GM18517 (cell line): ENCODE results near the gene GZMM.

Experiments
- ATAC-seq: cut with Tn5 transposase; IDR thresholded peaks from one replicate; pipeline ENCODE4 v1.9.1; 2021; ENCODE audit warnings: mild to moderate bottlenecking, moderate library complexity; ENCODE audit not compliant: unreplicated experiment

GZMM gene

DNA sequence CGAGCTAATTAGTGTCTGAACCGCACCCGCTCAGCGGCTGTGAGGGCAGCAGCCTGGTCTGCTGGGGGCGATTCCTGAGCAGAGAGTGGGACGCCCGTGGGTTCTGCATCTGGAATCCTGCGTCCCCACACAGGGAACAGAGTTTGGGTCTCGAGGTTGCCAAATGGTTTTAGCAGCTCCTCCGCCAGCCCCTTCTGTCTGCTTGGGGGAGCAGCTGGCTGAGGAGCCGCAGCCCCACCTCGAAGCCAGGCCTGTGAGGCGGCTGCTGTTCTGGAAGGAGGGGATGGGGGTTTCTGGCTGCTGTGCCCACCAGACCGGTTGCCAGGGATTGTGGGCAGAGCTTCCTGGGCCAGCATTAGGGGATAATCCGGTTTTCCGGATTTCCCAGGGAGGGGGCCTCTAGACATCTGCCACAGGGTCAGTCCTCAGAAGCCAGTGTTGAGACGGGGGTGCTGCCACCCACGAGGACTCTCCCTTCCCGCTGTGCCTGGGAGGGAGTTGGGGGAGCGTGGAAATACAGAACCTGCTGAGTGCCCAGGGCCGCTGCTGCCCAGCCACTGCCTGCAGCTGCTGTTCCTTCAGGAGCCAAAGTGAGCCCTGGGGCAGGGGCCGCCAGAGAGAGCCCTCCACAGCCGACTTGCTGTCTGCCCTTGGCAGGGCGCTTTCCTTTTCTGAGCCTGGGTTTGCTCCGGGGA lies 10.3 kb upstream of the GZMM start:
- no peak for ATAC-seq

DNA sequence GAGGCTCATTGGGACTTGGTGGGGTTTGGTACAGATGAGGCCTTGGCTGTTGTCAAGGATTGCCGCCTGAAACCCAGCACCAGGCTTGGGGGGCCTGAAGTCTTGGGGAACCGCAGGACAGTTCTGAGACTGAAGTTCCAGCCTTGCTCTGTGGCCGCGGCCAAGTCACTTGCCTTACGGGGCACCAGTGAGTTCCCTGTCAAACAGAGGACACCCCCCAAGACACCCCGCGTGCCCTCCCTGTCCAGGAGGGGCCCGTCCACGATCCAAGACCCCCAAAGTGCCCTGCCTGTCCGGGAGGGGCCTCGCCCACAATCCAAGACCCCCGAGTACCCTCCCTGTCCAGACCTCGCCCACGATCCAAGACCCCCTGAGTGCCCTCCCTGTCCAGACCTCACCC lies 9.8 kb upstream of the GZMM start:
- ATAC-seq = no peak

DNA sequence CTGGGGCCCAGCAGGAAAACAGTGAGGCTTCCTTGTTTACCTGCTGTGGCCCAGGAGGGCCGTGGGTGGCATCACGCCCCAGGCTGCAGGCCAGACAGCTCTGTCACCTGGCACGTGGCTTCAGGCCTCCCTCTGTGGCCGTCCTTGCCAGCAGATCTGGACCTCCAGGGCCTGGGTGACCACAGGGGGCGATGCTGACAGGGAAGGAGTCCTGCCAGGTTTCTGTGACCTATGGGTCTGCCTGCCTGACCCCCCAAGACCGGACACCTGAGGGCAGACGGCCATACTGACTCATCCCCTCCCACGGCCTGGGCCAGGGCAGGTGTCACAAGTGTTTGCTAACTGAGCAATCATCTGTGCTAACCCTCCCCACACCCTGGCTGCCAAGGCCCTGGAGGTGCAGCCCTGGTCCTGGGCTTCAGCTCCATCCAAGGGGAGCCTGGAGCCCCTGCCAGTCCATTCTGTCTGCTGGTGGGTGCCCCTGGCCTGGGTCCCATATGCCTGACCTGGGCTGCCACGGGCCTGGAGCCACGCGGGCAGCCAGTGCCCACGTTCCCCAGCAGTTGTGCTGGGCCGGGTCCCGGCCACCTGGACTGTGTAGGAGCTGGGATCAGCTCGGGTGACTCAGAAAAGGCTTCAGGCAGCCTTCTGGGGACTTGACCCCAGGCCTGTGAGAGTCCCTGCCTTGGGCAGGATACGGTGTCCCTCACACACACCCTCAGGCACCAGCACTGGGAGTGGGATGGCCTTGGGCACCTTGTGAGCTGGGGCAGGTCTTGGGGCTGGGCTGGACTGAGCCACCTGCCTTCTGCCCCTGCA lies 8.6 kb upstream of the GZMM start:
- ATAC-seq = no peak

DNA sequence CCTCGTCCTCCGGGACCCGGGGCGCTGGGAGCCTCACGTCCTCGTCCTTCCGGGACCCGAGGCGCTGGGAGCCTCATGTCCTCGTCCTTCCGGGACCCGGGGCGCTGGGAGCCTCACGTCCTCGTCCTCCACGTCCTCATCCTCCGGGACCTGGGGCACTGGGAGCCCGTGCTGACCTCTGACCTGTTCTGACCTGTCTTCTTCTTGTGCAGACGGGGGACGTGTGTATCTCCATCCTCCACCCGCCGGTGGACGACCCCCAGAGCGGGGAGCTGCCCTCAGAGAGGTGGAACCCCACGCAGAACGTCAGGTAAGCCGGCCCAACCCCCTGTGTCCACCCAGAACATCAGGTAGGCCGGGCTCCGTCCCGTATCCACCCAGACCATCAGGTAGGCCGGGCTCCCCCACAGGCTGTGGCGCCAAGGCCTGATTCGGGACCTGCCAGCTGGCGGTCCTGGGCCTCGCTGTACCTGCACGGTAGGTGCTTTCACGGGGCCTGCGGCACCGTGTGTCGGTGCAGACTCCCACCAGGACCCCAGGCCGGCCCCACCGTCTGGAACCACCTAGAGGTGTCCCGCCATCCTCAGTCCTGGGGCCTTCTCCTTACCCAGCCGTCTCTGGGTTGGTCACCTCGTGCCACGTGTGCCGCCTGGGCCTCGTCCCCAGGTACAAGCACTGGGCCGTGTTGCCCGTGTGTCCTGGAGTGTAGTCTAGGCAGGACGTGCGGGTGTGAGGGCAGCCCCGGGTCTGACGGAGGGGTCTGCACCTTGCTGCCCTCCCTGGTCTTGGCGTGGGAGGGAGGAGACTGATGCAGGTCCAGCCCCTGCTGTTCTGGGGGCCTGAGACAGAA lies 7.6 kb upstream of the GZMM start:
- no peak for ATAC-seq

DNA sequence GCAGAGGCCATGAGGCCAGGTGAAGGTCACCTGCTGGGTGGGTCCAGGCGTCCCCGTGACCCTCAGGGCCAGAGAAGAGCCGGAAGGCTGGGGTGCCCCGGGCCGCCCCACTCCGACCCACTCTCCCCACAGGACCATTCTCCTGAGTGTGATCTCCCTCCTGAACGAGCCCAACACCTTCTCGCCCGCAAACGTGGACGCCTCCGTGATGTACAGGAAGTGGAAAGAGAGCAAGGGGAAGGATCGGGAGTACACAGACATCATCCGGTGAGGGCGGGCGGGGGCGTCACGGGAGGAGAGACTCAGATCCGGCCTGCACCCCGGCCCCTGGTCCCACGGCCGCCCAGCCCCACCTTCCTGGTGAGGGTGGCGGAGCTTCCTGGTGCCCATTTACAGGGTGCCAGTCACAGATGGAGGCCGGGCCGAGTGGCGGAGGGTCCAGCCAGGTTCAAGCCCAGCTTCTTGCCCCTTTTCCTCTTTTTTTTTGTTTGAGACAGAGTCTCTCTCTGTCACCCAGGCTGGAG lies 6.9 kb upstream of the GZMM start:
- no peak for ATAC-seq

DNA sequence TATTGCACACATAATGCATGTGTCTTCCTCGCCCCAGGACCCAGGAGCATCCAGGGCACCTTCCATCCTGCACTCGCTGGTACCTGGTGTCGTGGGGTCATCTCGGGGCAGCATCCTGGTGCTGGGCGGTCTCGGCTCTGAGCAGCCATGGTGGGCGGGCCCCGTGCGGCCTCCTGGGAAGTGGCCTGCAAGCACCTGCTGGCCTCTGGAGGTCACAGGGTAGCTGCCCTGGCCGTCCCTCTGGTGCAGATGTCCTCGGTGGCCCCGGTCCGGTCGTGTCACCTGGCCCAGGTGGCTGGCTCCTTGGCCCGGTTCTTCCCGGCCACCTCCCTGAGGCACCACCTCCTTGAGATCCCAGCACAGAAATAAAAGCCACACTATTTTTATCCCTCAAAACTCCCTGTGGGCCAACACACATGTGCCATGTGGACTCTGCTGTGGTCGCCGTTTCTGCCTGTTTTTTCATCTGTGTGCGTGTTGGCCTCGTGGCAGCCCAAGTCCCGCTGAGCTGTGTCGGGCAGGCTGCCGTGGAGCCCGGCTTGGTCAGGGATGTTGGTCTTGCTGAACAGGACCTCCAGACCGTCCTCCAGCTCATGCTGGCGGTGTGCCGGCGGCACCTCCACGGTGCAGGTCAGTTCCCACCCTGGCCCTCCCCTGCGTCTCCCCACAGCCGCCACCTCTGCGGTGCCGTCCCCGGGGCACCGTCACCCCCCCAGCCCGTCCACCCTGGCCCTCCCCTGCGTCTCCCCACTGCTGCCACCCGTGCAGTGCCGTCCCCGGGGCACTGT lies 5.0 kb upstream of the GZMM start:
- ATAC-seq = no peak

DNA sequence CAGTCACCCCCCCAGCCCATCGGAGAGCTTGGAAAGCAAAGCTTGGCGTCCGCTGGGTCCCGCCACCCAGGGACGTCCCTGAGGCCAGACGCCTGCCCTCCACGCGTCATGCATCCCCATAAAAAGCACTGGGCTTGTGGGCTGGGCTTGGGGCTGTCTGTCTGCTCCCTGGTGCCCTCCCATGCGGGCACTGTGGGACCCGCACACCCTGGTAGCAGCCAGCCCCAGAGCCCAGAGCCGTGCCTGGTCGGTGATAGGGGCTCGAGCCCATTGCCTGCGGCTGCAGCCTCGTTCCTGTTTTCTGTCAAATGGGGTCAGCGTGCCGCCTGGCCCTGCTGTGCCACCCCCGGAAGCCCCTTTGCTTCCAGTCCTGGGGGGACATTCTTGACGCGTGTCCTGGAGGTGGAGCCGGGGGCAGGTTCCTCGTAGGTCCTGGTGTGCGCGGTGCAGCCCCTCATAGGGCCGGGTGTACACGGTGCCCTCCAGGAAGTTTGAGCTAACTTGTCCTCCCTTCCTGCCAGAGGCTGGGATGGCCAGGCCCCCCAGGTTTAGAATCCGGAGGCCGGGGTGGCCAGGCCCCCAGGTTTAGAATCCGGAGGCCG lies 4.3 kb upstream of the GZMM start:
- ATAC-seq = no peak

DNA sequence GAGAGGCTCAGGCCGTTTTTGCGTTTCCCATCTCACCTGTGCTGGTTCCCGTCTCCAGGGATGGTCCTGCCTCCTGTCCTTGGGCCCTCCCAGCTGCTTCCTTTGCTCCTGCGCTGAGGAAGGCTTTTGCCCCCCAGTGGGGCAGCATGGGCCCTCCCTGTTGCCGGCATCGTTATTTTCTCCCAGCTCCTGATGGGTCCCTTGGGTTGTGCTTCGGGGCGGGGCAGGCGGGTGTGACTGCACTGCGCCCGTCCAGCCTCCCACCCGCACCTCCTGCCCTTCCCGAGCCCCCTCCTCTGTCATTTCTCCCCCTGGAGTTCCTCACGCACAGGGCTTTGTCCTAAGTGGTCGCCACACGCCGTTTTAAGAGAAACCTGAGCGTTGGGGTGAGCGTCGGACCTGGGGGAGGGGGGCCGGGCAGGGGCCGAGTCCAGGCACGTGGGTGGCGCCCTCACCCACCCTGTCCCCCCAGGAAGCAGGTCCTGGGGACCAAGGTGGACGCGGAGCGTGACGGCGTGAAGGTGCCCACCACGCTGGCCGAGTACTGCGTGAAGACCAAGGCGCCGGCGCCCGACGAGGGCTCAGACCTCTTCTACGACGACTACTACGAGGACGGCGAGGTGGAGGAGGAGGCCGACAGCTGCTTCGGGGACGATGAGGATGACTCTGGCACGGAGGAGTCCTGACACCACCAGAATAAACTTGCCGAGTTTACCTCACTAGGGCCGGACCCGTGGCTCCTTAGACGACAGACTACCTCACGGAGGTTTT lies 2.8 kb upstream of the GZMM start:
- no peak for ATAC-seq

DNA sequence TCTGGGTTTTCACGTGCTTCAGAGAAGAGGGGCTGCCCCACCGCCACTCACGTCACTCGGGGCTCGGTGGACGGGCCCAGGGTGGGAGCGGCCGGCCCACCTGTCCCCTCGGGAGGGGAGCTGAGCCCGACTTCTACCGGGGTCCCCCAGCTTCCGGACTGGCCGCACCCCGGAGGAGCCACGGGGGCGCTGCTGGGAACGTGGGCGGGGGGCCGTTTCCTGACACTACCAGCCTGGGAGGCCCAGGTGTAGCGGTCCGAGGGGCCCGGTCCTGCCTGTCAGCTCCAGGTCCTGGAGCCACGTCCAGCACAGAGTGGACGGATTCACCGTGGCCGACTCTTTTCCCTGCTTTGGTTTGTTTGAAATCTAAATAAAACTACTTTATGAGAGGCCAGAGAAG lies 2.2 kb upstream of the GZMM start:
- no peak for ATAC-seq

DNA sequence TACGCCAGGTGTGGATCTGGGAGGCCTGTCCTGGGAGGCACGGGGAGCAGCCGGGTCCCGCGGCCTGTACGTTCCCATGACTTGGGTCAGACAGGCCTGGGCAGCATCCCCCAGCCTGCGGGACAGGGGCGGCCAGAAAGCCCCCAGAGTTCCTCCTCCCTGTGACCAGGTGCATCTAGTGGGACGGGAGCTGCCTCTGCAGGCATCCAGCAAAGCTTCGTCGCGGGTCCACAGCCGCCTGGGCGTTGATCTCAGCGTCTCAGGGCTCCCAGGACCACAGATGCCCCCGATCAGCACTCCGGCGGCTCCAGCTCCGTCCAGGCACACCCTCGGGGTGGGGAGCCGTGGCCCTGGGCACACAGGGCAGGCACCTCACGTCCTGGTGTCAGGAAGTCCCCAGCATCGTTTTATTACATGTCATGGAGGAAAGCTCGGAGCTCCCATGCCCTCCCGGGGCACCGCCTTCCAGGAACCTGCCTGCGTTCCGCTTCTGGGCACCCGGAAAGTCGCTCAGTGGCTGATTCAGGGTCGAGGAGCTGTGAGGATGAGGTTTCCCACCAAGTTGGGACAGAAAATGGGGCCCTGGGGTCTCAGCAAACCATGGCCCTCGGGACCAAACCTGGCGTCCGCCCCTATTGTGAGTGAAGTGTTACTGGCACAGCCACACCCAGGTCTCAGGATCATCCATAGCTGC lies 1.5 kb upstream of the GZMM start:
- ATAC-seq = no peak

DNA sequence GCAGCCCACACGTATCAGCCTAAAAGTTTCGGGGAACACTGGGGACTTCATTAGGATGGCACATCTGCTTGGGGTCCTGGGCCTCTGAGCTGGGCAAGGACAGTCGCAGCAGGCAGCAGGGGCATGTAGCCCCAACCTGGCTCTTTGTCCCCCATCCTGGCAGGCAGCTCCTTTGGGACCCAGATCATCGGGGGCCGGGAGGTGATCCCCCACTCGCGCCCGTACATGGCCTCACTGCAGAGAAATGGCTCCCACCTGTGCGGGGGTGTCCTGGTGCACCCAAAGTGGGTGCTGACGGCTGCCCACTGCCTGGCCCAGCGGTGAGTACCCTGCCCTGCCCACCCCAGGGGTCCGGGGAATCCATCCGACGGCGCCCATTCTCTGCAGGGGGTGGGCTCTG lies 3.3 kb downstream of the GZMM start:
- ATAC-seq = no peak

DNA sequence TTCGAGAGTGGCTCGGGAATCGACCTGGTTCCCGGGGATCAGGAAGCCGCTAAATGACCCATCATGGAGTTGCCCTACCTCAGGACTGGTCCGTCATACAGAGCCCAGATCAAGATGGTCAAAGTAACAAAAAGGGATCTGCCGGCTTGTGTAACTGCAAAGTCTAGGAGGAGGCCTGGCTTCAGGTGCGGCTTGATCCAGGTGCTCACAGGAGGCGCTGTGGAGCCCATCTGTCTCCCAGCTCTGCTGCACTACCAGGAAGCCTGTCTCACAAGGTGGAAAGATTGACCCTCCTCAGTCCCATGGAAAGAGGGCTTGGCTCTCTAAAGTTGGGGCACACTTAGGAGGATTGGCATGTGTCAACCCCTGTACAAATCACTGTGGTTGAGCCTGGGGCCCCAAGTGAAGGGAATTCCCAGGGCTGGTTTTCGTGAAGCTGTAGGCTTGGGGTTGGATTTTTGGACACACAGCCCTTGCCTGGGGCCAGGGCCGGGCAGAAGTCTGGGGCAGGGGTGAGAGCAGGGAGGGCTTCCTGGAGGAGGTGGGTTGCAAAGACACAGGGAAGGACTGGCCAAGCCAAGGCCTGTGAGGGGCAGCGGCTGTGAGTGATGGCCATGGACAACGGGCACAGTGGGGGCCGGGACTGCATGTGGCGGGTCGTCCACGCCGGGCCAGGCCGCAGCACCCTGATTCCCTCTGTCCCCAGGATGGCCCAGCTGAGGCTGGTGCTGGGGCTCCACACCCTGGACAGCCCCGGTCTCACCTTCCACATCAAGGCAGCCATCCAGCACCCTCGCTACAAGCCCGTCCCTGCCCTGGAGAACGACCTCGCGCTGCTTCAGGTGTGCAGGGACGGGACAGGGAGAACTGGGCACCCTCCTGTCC lies 4.2 kb downstream of the GZMM start:
- no peak for ATAC-seq

DNA sequence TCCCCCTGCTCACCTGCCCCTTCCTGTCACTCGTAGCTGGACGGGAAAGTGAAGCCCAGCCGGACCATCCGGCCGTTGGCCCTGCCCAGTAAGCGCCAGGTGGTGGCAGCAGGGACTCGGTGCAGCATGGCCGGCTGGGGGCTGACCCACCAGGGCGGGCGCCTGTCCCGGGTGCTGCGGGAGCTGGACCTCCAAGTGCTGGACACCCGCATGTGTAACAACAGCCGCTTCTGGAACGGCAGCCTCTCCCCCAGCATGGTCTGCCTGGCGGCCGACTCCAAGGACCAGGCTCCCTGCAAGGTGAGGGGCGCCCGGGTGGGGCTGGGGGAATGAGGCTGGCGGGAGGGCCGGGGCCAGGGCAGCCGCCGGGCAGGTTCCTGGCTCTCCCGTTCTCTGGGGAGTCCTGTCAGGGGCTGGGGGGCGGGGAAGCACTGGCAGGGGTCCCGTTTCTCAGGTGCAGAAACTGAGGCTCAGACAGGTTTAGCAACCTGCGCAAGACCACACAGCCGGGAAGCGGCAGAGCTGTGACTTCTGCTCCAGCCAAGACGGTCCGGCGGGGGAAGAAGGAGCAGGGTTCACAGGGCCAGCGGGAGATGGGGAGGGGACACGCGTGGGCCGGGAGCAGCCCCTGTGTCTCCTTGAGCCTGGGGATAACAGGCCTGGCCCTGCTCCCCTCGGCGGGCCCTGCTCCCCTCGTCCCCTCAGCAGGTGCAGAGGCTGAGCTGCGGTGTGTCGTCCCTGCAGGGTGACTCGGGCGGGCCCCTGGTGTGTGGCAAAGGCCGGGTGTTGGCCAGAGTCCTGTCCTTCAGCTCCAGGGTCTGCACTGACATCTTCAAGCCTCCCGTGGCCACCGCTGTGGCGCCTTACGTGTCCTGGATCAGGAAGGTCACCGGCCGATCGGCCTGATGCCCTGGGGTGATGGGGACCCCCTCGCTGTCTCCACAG lies 5.3 kb downstream of the GZMM start:
- ATAC-seq = no peak

DNA sequence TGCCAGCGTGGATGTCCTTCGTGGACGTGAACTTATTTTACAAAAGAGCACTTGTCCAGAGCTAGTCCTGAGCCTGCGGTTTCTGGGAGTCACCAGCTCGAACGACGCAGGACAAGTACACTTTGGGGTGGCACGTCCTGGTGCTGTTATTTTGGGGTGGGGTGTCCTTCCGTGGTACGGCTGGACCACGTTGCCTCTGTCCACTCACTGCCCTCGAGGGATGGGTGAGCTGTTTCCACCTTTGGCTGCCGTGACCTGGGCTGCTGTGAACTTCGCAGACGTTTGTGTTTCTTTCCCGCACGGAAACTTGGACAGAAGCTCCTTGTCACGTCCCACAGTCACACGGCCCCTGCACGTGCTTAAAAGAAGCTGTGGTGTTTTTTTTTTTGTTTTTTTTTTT lies 11.0 kb downstream of the GZMM start:
- ATAC-seq = no peak

DNA sequence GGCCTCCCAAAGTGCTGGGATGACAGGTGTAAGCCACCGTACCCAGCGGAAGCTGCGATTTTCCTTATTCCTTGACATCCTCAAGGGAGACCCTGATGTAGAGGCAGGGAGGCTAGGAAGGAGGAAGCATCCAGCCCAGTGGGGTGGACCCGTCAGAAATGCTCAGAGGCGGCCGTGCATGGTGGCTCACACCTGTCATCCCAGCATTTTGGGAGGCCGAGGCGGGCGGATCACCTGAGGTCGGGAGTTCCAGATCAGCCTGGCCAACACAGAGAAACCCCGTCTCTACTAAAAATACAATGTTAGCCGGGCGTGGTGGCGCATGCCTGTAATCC lies 11.6 kb downstream of the GZMM start:
- ATAC-seq = no peak

DNA sequence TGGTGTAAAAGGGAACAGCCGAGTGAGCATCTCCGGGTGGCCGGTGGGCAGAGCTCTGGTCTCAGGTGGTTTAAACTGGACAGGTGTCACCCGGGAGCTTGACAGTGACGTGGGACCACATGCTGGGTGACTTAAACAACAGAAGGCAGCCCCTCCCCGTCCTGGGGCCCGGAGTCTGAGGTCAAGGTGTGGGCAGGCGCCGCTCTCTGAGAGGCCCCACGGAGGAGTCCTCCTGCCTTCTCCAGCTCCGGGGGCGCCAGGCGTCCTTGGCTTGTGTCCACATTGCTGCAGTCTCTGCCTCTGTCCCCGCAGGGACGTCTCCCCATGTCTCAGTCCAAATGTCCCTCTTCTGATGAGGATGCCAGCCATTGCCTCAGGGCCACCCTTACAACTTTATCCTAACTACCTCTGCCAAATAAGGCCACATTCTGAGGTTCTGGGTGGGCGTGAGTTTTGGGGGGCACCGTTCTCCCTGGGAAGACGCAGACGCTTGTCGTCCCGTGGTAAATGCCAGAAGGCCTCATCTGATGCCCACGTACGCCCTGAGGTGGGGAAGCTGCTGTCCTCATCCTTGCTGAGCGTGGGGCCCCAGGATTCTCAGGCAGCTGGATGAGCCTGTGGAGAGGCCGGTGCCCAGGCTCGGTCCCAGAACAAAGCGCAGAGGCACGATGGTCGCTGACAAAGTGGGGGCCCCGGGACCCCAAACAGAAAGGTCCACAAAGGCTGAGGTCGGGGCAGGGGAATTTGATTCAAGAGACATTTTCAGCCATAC lies 12.9 kb downstream of the GZMM start:
- ATAC-seq = no peak
